GM12873 (cell line): ENCODE results near the gene CD47.

Experiments used
- TF ChIP-seq, protein P1 (sequence below): IDR thresholded peaks from 2 replicates; pipeline ENCODE4 v1.5.1; 2012; ENCODE audit warnings: low read depth, mild to moderate bottlenecking, moderate library complexity, low read length, control low read depth; ENCODE audit not compliant: insufficient read depth; ENCODE audit errors: missing control alignments

The CD47 gene

GRCh38 chr3:108011616-108012015 lies 79.2 kb downstream of the CD47 start:
- TF ChIP-seq, protein P1, sequence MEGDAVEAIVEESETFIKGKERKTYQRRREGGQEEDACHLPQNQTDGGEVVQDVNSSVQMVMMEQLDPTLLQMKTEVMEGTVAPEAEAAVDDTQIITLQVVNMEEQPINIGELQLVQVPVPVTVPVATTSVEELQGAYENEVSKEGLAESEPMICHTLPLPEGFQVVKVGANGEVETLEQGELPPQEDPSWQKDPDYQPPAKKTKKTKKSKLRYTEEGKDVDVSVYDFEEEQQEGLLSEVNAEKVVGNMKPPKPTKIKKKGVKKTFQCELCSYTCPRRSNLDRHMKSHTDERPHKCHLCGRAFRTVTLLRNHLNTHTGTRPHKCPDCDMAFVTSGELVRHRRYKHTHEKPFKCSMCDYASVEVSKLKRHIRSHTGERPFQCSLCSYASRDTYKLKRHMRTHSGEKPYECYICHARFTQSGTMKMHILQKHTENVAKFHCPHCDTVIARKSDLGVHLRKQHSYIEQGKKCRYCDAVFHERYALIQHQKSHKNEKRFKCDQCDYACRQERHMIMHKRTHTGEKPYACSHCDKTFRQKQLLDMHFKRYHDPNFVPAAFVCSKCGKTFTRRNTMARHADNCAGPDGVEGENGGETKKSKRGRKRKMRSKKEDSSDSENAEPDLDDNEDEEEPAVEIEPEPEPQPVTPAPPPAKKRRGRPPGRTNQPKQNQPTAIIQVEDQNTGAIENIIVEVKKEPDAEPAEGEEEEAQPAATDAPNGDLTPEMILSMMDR = no peak

DNA sequence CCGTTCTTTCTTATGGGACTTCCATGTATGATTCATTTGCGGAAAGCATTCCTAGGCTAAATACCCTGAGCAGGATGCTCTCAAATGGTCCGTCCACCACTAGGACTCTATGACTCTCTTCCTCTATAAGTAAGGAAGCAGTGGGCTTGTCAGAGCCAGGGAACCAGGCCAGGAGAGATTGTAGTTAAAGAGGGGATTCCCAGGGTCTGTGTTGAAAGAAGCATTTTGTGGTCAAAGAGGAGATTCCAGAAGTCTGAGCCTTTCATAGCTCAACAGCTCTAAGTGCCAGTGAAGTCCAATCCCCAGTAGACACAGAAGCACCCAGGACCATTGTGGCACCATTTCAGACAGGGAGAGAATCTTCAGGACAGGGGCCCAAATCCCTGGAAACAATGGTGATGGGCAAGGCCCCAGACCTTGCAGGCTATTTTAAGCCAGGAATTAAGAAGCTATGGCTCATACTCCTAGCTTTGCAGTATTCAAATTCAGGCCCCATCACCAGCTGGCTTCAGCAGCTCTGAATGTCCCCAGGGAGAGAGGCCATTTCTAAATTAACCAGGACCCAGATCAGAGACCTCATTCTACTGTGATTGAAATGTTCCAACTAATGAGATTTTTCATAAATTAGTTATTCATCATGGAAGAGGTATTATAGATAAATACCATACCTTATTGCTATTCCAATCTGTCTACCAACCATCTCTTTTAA lies 81.7 kb downstream of the CD47 start:
- TF ChIP-seq, protein P1 = no peak

DNA sequence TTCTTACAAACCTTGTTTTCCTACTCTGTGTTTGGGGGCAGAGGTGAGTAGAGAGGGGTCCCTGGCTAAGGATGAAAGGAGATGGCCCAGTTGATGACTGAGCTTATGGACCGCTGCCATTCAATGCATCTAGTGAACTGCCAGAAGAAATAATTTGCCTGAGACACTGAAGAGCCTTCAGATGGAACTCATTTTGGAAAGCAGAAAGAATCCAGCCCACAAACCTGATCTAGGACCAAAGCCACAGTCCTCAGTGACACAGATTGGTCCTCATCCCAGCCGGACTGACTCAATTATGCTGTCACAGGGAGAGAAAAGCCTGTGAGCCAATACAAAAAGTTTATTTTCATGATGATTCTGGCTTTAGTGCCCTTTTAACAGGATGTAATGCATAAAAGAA lies 82.7 kb downstream of the CD47 start:
- TF ChIP-seq, protein P1 = no peak

DNA sequence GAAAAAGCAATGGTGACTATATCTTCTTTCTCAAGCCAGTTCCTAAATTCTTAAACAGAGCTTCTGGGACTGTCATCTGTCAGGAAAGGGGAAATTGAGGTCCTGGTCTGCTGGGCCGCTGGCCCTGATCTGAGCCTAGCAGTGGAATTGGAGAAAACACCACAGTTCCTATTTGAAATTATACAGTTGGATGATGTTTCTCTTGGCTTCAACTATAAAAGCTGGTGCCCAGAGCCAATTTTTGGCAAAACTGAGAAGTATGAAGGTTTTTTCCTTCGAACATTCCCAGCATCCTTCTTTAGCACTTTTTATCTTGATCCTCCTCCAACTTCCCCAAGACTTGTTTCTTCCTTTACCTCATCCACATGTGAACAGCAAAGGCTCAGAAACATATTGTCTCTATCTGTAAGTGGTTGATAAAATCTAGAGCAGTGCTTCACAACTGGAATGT lies 83.9 kb downstream of the CD47 start:
- TF ChIP-seq, protein P1 = no peak

DNA sequence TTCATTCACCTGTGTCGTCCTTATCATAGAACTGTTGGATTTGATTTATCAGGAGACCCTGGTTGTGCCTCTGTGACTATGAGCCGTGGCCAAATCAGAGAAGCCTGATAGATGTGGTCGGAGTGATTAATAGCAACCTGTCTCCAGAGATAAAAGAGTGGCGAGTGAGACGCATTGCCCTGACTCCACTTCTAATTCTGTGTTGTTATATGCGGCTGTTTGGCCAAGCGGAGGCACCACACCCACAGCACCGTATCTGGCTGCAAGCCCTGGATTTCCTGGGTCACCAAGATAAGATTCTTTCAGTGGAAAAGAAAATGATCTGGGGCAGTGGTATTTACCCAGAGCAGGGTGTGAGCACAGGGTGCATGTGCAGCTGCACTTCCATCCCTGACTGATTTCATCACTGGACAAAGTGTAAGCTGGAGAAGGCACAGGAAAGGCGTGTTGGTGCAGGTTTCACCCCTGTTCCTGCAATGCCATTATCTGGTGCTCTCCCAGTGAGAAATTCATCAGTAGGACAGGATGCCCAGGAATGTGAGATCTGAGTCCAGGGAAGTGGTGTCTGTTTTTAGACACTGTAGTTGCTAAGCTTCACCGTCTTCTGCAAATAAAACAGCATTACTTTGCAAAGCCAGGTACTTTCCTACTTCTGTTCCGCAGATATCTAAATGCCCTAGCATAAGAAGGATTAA lies 84.6 kb downstream of the CD47 start:
- TF ChIP-seq, protein P1 = no peak

DNA sequence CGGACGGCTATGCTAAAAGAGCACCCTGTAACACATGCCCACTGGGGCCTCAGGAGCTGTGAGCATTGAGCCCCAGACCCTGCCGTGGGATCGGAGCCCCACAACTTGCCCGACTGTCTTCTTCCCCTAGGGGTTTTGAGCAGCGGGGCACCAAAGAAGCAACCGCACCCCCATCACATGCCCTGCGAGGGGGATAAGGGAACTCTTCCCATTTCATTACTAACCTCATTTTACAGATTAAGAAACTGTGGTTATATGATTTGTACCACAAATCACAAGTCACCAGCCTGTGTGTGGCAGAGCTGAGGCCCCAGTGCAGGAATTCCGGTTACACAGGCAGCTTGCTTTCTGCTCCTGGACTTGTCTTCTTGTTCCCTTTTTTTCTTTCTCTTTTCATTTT lies 86.2 kb downstream of the CD47 start:
- TF ChIP-seq, protein P1 = no peak

DNA sequence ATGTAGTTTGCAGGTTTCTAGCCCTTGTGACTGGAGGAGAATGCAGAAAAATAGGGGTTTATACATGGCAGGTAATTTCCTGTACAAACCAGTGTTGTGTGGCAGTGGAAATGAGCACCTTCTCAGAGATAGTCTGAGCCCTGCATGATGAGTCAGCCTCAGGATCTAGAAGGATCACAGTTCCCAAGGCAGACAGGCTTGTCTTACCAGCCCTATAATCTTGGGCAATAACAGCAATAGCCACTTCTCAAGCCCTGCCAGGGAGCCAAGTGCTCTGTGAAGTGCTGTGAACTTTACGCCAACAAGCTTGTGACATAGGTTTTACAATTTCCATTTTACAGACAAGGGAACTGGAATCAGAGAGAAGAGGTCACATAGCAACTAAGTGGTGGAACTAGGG lies 89.4 kb downstream of the CD47 start:
- TF ChIP-seq, protein P1 = no peak
